Lower lobe of right lung (tissue), 2 donors: ENCODE measurements around the gene FURIN. TPM values are rescaled to one million over a fixed set of nuclear protein-coding genes. Genes with fewer than 3 reads are reported as not detected.

Source experiments
- ATAC-seq, 2 donors: fragments of 200-7000 bp; cut with Tn5 transposase; one replicate each; pipeline ENCODE4 v1.9.1; 2020 to 2022; ENCODE audit warnings: mild to moderate bottlenecking in 2 of 2, moderate library complexity in 2 of 2
- DNase-seq: peaks from one replicate; pipeline ENCODE4 v3.0.0-alpha.2; 2020
- H3K27ac ChIP-seq: fragments of 200-600 bp; one replicate; pipeline ENCODE4 v1.8.0; 2022
- H3K27me3 ChIP-seq: fragments of 200-600 bp; one replicate; pipeline ENCODE4 v1.8.0; 2022; ENCODE audit warnings: low read depth
- H3K36me3 ChIP-seq: fragments of 200-600 bp; one replicate; pipeline ENCODE4 v1.8.0; 2022; ENCODE audit warnings: mild to moderate bottlenecking
- H3K4me1 ChIP-seq: fragments of 200-600 bp; one replicate; pipeline ENCODE4 v1.8.0; 2022
- H3K4me3 ChIP-seq: fragments of 200-600 bp; one replicate; pipeline ENCODE4 v1.8.0; 2022; ENCODE audit warnings: mild to moderate bottlenecking
- H3K9me3 ChIP-seq: fragments of 200-600 bp; one replicate; pipeline ENCODE4 v1.8.0; 2022
- intact Hi-C: fragments of 100-400 bp; cut with DNase I; formaldehyde crosslinking; loops from one replicate; pipeline ENCODE4 v1.11.0; 2022
- total RNA-seq: library from RNA; stranded (reverse); fragmentation: NEBNext Ultra II Directional; extraction: Animal tissue kit (Norgen Biotek cat#: 25700); gene quantifications from one replicate; pipeline ENCODE4 v1.2.1, GENCODE V29; 2021
- TF ChIP-seq, protein P1 (sequence below): fragments of 200-600 bp; IDR thresholded peaks from one replicate; pipeline ENCODE4 v1.8.0; 2022; ENCODE audit warnings: antibody characterized with exemption, mild to moderate bottlenecking
- donor health status: DM: no; HTN: yes; CAD: no; lungs with severe emphysema.

Gene FURIN
- total RNA-seq, 1 donor from 2014 or later = 86.5 TPM

DNA sequence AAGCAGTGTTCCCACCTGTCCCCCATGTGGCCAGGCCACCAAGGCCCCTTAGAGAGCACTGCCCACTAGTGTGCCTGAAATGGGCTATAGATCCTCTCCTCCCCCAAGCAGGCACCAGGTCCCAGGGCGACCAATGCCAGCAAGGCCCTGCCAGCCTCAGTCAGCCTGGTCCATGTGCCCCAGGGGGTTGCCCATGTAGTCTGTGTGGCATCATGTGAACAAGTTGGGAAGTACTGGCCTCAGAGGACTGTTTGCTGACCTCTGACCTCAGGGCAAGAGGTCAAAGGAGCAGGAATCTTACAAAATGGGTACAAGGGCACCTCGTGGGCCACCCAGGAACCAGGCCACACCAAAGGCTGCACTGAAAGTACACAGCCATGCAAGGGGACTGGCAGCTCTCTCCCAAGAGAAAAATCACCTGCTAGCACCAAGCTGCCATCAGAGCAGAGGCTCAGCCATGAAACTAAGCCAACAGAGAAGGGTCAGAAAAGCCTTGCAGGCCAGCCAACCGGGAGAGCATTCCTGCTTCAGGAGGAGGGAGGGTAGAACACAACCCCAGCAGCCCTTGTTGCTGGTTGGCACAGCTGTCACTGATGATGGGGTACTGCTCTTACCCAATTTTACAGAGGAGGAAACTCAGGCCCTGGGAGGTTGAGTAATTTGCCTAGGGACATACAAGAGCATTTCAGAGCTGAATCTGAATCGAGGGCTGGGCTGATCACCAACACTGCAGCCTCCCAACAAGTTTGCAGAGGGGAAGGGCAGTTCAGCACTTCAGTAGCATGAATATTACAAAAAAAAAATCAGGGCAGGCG, 5.2 kb upstream of the FURIN start:
- H3K4me3 ChIP-seq = no peak overlapping the region
- DNase-seq (peak; percentile 59), ATAC-seq (peak; percentile 76 to 78)
- TF ChIP-seq, protein P1, sequence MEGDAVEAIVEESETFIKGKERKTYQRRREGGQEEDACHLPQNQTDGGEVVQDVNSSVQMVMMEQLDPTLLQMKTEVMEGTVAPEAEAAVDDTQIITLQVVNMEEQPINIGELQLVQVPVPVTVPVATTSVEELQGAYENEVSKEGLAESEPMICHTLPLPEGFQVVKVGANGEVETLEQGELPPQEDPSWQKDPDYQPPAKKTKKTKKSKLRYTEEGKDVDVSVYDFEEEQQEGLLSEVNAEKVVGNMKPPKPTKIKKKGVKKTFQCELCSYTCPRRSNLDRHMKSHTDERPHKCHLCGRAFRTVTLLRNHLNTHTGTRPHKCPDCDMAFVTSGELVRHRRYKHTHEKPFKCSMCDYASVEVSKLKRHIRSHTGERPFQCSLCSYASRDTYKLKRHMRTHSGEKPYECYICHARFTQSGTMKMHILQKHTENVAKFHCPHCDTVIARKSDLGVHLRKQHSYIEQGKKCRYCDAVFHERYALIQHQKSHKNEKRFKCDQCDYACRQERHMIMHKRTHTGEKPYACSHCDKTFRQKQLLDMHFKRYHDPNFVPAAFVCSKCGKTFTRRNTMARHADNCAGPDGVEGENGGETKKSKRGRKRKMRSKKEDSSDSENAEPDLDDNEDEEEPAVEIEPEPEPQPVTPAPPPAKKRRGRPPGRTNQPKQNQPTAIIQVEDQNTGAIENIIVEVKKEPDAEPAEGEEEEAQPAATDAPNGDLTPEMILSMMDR = no peak
- no peaks in the 10 kb centered on the region for H3K27me3 ChIP-seq
- no peaks in the 10 kb centered on the region for H3K36me3 ChIP-seq
- intact Hi-C loops = no loop called here
- H3K4me1 ChIP-seq = peaks cover 39% of the 10 kb centered on the region
- H3K27ac ChIP-seq = peak overlapping the region; percentile 64
- H3K9me3 ChIP-seq = no peaks in the 10 kb centered on the region

DNA sequence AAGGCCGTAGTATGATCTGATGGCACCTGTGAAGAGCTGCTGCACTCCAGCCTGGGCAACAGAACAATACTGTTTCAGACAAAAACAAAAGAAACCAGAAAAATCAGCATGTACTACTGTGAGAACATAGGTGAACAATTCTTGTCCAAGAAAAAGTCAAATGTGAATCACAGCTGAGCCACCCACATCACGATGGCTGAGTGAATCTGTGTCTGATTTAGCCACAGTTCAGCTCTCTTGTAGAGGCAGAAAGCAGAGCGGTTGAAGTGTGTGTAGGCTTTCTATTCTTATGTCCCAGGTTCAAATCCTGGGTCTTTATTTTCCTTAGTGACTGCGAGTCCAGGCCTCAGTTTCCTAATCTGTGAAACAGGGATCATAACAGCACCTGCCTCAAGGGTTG, 4.4 kb upstream of the FURIN start:
- Histone ChIP-seq H3K4me1 (peaks cover 47% of the 10 kb centered on the region), H3K4me3 (no peak overlapping the region)

DNA sequence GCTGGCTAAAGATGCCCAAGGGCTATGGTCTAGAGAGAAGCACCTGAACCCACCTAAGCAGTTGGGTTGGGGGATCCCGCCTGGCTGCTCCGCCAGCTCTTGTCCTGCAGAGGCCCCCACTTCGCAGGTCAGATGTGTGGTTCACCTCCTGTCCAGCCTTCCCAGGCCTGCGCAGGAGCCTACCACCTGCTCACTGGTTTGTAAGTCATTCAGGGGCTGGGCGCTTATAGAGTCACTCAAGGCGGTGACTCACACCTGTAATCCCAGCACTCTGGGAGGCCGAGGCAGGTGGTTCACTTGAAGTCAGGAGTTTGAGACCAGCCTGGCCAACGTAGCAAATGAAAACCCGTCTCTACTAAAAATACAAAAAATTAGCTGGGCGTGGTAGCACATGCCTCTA, 3.9 kb upstream of the FURIN start:
- no peak for ATAC-seq
- intact Hi-C loops = no loop called here
- peaks cover 48% of the 10 kb centered on the region for H3K4me1 ChIP-seq

More for the DNA sequence above, 4.4 kb upstream of the FURIN start:
- ATAC-seq (no peak), DNase-seq (no peak)
- Histone ChIP-seq H3K27me3 (no peaks in the 10 kb centered on the region), H3K36me3 (no peaks in the 10 kb centered on the region), H3K27ac (peak overlapping the region; percentile 64), H3K9me3 (no peaks in the 10 kb centered on the region)
- TF ChIP-seq, protein P1 = no peak
- intact Hi-C loops = no loop called here

DNA sequence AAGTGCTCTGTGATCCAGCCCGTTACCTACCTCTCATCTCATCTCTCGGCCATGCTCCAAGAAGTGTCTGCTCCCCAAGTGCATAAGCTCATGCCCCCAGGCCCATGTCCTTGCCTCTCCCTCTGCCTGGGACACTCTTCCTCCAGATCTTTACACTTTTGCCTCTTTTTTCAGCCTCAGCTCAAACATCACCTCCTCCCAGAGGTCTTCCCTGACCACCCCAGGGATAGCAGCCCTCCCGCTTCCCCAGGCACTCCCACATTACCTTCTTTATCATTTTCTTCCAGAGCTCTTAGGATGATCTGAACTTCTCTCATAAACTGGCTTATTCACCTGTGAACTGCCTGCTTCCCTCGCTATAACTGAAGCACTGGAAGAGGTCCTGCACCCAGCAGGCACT, 2.7 kb upstream of the FURIN start:
- ATAC-seq (no peak), DNase-seq (no peak)
- Histone ChIP-seq H3K4me1 (peaks cover 52% of the 10 kb centered on the region), H3K27me3 (no peaks in the 10 kb centered on the region), H3K27ac (no peak overlapping the region), H3K9me3 (no peaks in the 10 kb centered on the region), H3K4me3 (no peak overlapping the region), H3K36me3 (no peaks in the 10 kb centered on the region)
- TF ChIP-seq, protein P1 = no peak
- intact Hi-C loops = no loop called here

More for the DNA sequence above, 3.9 kb upstream of the FURIN start:
- H3K9me3 ChIP-seq = no peaks in the 10 kb centered on the region
- DNase-seq = no peak
- H3K36me3 ChIP-seq = no peaks in the 10 kb centered on the region
- H3K4me3 ChIP-seq = no peak overlapping the region
- TF ChIP-seq, protein P1 = no peak
- no peak overlapping the region for H3K27ac ChIP-seq
- H3K27me3 ChIP-seq = no peaks in the 10 kb centered on the region

DNA sequence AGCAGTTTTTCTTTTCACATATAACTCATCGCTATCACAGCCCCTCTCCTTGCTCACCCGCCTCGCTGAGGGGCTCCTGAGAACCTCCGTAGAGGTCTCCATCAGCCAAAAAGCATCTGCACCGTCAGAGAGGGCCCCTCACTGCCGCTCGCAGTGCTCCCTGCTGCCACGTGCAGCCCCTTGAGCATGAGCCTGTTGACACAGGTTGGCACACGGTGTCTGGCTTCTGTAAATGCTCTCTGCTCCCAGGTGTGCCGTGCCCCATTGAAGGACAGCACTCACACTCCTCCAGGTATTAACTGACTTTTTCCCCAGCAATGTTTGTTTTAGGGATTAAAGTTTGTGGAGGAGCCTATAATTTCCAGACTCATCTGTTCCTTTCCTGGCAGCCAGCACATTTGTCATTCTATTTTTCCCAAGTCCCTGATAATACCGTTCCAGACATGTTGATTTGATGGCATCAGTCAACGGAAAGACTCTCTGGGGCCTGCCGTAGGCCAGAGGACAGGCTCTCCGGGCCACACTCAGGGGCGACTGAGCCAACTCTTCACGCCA, 2.1 kb upstream of the FURIN start:
- Histone ChIP-seq H3K27me3 (no peaks in the 10 kb centered on the region), H3K36me3 (no peaks in the 10 kb centered on the region), H3K4me1 (peaks cover 55% of the 10 kb centered on the region), H3K27ac (no peak overlapping the region), H3K4me3 (no peak overlapping the region), H3K9me3 (no peaks in the 10 kb centered on the region)
- TF ChIP-seq, protein P1 = no peak
- DNase-seq (peak; percentile 65), ATAC-seq (peak; percentile 21 to 23)
- intact Hi-C loops = no loop called here
